Urinary bladder (tissue), 4 donors: ENCODE results near the gene ZNF277. TPM values are rescaled to one million over a fixed set of nuclear protein-coding genes. Genes with fewer than 3 reads are reported as not detected.

Source experiments
- DNase-seq: peaks from one replicate; pipeline ENCODE4 v3.0.0-alpha.2; 2015; ENCODE audit errors: extremely low spot score
- H3K27ac ChIP-seq: one replicate; pipeline ENCODE4 v1.5.1; 2013; ENCODE audit warnings: low read depth, mild to moderate bottlenecking, moderate library complexity
- H3K36me3 ChIP-seq: one replicate; pipeline ENCODE4 v1.6.1; 2013; ENCODE audit warnings: mild to moderate bottlenecking, moderate library complexity; ENCODE audit not compliant: insufficient read depth
- H3K4me1 ChIP-seq: one replicate; pipeline ENCODE4 v1.6.1; 2013; ENCODE audit warnings: mild to moderate bottlenecking, moderate library complexity; ENCODE audit not compliant: insufficient read depth
- H3K4me3 ChIP-seq: one replicate; pipeline ENCODE4 v1.5.1; 2013; ENCODE audit warnings: low read depth, low read length
- WGBS: extraction: QIAGEN DNeasy Blood & Tissue Kit; methylation state at CpG from one replicate; pipeline ENCODE4 v1.1.7; 2013; 5-methylcytosine and 5-hydroxymethylcytosine counted together
- polyA plus RNA-seq: library from polyadenylated mRNA; stranded (reverse); fragments of 200-250 nt; gene quantifications from one replicate; pipeline ENCODE4 v1.2.3, GENCODE V29; 2013
- total RNA-seq: library from RNA; depleted of rRNA; stranded (reverse); fragments of >200 nt; gene quantifications from one replicate; pipeline ENCODE4 v1.2.3, GENCODE V29; 2014
- donor health status: healthy with polysubstance abuse.
- donor health status: healthy.

Gene ZNF277
- total and polyA plus RNA-seq, 2 donors: 18.6 to 53.1 TPM

- Histone ChIP-seq H3K27ac (no peak overlapping the region), H3K36me3 (no peaks in the 10 kb centered on the region), H3K4me1 (no peaks in the 10 kb centered on the region), H3K4me3 (no peak overlapping the region)
- 70% methylated on average over 2 of the region's 2 CpGs for WGBS
- no peak for DNase-seq
Measured at GRCh38 chr7:112356596-112356995, 150.1 kb downstream of the ZNF277 start.

GRCh38 chr7:112357136-112357535, 150.6 kb downstream of the ZNF277 start:
- no peaks in the 10 kb centered on the region for H3K36me3 ChIP-seq
- no peak overlapping the region for H3K4me3 ChIP-seq
- no peaks in the 10 kb centered on the region for H3K4me1 ChIP-seq
- WGBS: 58% methylated on average over 4 of the region's 4 CpGs
- DNase-seq: no peak
- H3K27ac ChIP-seq: no peak overlapping the region

GRCh38 chr7:112358513-112358912, 152.0 kb downstream of the ZNF277 start:
- no peak for DNase-seq
- Histone ChIP-seq H3K36me3 (no peaks in the 10 kb centered on the region), H3K4me1 (no peaks in the 10 kb centered on the region), H3K27ac (no peak overlapping the region), H3K4me3 (no peak overlapping the region)

DNA sequence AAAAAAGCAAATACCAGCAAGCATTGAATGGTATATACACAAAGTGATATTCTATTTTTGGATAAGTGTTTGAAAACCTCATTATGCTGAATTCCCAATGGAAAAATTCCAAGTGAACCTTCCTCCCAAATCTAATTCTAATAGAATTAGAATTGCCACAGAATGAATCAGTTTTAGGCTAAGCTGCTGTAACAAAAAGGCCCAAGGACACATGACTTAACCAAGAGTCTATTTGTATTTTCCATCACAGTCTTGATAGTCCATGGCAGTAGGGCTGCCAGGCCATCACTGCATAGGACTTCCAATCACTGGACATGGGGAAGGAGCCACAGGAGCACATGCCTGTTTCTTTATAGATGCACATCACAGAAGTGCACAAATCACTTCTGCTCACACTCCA, 152.6 kb downstream of the ZNF277 start:
- DNase-seq: no peak
- no peaks in the 10 kb centered on the region for H3K36me3 ChIP-seq
- no peaks in the 10 kb centered on the region for H3K4me1 ChIP-seq
- no peak overlapping the region for H3K4me3 ChIP-seq
- no peak overlapping the region for H3K27ac ChIP-seq

- DNase-seq: no peak
- H3K27ac ChIP-seq: no peak overlapping the region
Measured at GRCh38 chr7:112360681-112361080, 154.2 kb downstream of the ZNF277 start.

DNA sequence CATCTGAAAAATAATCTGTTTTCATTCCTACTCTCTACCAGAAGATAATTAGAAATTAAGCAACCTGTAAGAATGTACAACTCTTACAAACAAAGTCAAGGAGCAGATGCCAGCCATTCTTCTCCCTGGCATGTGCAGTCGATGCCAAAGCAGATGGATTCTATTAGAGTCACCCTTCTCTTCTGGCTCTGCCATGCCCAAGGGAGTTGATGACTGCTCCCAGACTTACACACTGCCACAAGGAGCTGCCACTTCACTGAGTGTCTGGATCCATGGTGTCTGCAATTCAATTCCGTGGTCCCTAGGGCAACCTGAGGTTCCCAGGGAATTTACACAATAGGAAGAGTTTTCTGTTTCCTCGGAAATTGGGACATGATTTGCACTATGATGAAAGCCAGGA, 154.7 kb downstream of the ZNF277 start:
- WGBS: 76% methylated on average over 3 of the region's 3 CpGs
- DNase-seq: no peak
- H3K36me3 ChIP-seq: no peaks in the 10 kb centered on the region
- H3K27ac ChIP-seq: no peak overlapping the region
- H3K4me3 ChIP-seq: no peak overlapping the region
- no peaks in the 10 kb centered on the region for H3K4me1 ChIP-seq

More at GRCh38 chr7:112360681-112361080, 154.2 kb downstream of the ZNF277 start:
- WGBS: 87% methylated on average over 8 of the region's 8 CpGs
- Histone ChIP-seq H3K36me3 (no peaks in the 10 kb centered on the region), H3K4me3 (no peak overlapping the region), H3K4me1 (no peaks in the 10 kb centered on the region)

- Histone ChIP-seq H3K36me3 (no peaks in the 10 kb centered on the region), H3K27ac (no peak overlapping the region), H3K4me3 (no peak overlapping the region), H3K4me1 (no peaks in the 10 kb centered on the region)
- no peak for DNase-seq
- WGBS: 95% methylated on average over 2 of the region's 2 CpGs
Measured at GRCh38 chr7:112362053-112362650, 155.7 kb downstream of the ZNF277 start.

- H3K4me1 ChIP-seq: no peaks in the 10 kb centered on the region
- H3K4me3 ChIP-seq: no peak overlapping the region
- whole genome bisulfite sequencing: 55% methylated on average over 8 of the region's 8 CpGs
- H3K27ac ChIP-seq: no peak overlapping the region
- DNase-seq: no peak
- no peaks in the 10 kb centered on the region for H3K36me3 ChIP-seq
Measured at GRCh38 chr7:112362731-112363131, 156.2 kb downstream of the ZNF277 start.

DNA sequence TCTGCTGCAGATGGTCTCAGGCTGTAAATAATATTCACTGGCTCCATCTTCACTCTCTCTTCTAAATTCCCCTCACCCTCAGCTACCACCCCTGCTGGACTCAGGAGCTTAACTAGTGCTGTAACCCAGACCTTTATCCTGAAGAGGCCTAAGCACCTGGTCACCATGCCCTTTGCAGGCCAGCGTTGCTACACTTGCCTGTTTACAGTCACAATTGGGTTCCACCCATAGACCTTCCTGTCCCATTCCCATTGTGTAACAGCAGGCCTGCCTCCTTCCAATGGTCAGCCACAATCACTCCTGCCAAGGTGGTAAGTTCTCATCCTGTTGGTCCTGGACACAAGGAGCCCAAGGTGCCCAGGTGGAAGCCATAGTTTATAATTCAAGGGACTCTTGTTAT, 157.9 kb downstream of the ZNF277 start:
- H3K4me3 ChIP-seq: no peak overlapping the region
- no peaks in the 10 kb centered on the region for H3K4me1 ChIP-seq
- H3K27ac ChIP-seq: no peak overlapping the region
- H3K36me3 ChIP-seq: no peaks in the 10 kb centered on the region
- 93% methylated on average over 1 of the region's 1 CpG for WGBS
- no peak for DNase-seq

DNA sequence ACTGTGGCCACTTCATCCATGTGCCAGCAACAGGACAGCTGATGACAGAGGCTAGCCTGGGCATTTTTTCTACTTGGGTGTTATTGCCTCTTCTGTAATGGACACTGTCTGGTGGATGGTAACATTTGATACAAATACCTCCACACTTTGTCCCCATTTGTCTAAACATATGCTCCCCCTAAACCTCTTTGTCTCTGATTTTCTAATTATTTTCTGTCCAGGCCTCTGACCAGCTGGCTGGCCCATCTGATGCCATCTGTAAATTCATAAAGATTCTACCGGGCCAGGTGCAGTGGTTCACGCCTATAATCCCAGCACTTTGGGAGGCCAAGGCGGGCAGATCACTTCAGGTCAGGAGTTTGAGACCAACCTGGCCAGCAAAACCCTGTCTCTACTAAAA, 159.1 kb downstream of the ZNF277 start:
- Histone ChIP-seq H3K4me1 (no peaks in the 10 kb centered on the region), H3K36me3 (no peaks in the 10 kb centered on the region), H3K4me3 (no peak overlapping the region), H3K27ac (no peak overlapping the region)
- 96% methylated on average over 3 of the region's 3 CpGs for WGBS
- DNase-seq: no peak

- H3K36me3 ChIP-seq: no peaks in the 10 kb centered on the region
- H3K4me3 ChIP-seq: no peak overlapping the region
- 99% methylated on average over 1 of the region's 1 CpG for WGBS
- no peak for DNase-seq
- no peak overlapping the region for H3K27ac ChIP-seq
- no peaks in the 10 kb centered on the region for H3K4me1 ChIP-seq
Measured at GRCh38 chr7:112366886-112367285, 160.4 kb downstream of the ZNF277 start.

DNA sequence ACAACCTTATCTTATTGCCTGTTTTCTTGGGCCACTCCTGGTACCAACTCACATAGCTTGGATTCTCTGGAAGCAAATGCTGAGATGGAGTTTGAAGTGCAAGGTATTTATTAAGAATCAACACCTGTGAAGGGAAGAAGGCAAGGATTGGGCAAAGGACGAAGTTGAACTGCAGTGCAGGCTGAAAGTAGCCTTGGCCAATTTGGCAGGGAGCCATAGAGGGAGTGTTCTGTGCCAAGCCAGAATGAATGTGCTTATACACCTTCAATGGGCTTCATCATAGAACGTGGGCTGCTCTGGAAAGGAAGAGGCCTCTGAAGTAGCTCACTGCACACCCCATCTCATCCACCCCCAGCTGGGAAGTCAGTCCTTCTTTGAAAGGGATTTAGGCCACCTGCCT, 163.9 kb downstream of the ZNF277 start:
- no peak for DNase-seq
- Histone ChIP-seq H3K4me3 (no peak overlapping the region), H3K36me3 (no peaks in the 10 kb centered on the region), H3K4me1 (no peaks in the 10 kb centered on the region), H3K27ac (no peak overlapping the region)
- WGBS: 64% methylated on average over 2 of the region's 2 CpGs

DNA sequence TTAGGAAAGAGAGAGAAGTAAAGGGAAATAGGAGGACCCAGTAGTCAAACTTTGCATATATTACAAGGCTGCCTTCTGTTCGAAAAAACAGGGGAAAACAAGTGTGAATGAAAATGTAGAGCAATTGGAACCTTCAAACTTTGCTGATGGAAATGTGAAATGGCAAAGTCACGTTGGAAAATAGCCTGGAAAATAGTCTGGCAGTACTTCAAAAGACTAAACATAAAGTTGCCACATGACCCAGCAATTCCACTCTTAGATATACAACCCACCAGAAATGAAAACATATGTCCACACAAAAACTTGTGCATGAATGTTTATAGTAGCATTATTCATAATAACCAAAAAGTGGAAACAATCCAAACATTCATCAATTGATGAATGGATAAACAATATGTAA, 165.2 kb downstream of the ZNF277 start:
- H3K4me1 ChIP-seq: no peaks in the 10 kb centered on the region
- H3K27ac ChIP-seq: no peak overlapping the region
- DNase-seq: no peak
- no peak overlapping the region for H3K4me3 ChIP-seq
- WGBS: 49% methylated on average over 2 of the region's 2 CpGs
- no peaks in the 10 kb centered on the region for H3K36me3 ChIP-seq

GRCh38 chr7:112372101-112372500, 165.6 kb downstream of the ZNF277 start:
- H3K4me3 ChIP-seq: no peak overlapping the region
- no peaks in the 10 kb centered on the region for H3K4me1 ChIP-seq
- DNase-seq: no peak
- 21% methylated on average over 1 of the region's 1 CpG for WGBS
- no peak overlapping the region for H3K27ac ChIP-seq
- H3K36me3 ChIP-seq: no peaks in the 10 kb centered on the region

GRCh38 chr7:112377593-112377992, 171.1 kb downstream of the ZNF277 start:
- H3K4me3 ChIP-seq: no peak overlapping the region
- no peaks in the 10 kb centered on the region for H3K4me1 ChIP-seq
- no peaks in the 10 kb centered on the region for H3K36me3 ChIP-seq
- DNase-seq: no peak
- H3K27ac ChIP-seq: no peak overlapping the region
- WGBS: 29% methylated on average over 1 of the region's 1 CpG
